IMR-90 (cell line): ENCODE data around the gene BMP7. TPM values are rescaled to one million over a fixed set of nuclear protein-coding genes. Genes with fewer than 3 reads are reported as not detected.

Experiments
- ATAC-seq: fragments of 200-7000 bp; cut with Tn5 transposase; 2 replicates; pipeline ENCODE4 v1.9.1; 2020; ENCODE audit warnings: low read depth, mild to moderate bottlenecking, moderate library complexity
- BruUV-seq: library from RNA; stranded (reverse); fragments of 400-500 nt; replicated peaks from 2 replicates; lab custom pipeline; 2021; lab: Mats Ljungman, UMichigan
- CTCF ChIA-PET: fragments of 300-600 bp; formaldehyde crosslinking; extraction: SDS; loops from one replicate; lab custom pipeline; 2021; ENCODE audit warnings: antibody characterized with exemption; lab: Yijun Ruan, JAX
- POLR2A ChIA-PET: fragments of 300-600 bp; sonication (Branson Sonifier 250); formaldehyde crosslinking; loops from one replicate; lab custom pipeline; 2022; ENCODE audit warnings: antibody characterized with exemption; ENCODE audit not compliant: unreplicated experiment; lab: Charles Lee
- DNase-seq: peaks from one replicate; pipeline ENCODE4 v3.0.0; 2013
- H2AFZ ChIP-seq: replicated peaks from 2 replicates; pipeline ENCODE3; 2013; ENCODE audit warnings: low read length, mild to moderate bottlenecking; ENCODE audit not compliant: poor library complexity
- H2AK5ac ChIP-seq: 2 replicates; pipeline ENCODE4 v1.6.1; 2013; ENCODE audit warnings: low read depth, low read length, inconsistent platforms
- H2AK9ac ChIP-seq: replicated peaks from 2 replicates; pipeline ENCODE3; 2013; ENCODE audit warnings: mild to moderate bottlenecking, low read depth, low read length, moderate library complexity; ENCODE audit not compliant: poor library complexity
- H2BK120ac ChIP-seq: 2 replicates; pipeline ENCODE4 v1.6.1; 2013; ENCODE audit warnings: low read depth, low read length, inconsistent platforms
- H2BK15ac ChIP-seq: 3 replicates; pipeline ENCODE4 v1.6.1; 2013; ENCODE audit warnings: low read depth, low read length, inconsistent platforms
- H2BK20ac ChIP-seq: 2 replicates; pipeline ENCODE4 v1.6.1; 2013; ENCODE audit warnings: low read depth, mild to moderate bottlenecking, inconsistent platforms, low read length, moderate library complexity
- H2BK5ac ChIP-seq: 2 replicates; pipeline ENCODE4 v1.6.1; 2013; ENCODE audit warnings: mild to moderate bottlenecking, low read depth, low read length, inconsistent platforms; ENCODE audit not compliant: poor library complexity, severe bottlenecking
- H3K14ac ChIP-seq: replicated peaks from 2 replicates; pipeline ENCODE4 v1.6.1; 2013; ENCODE audit warnings: low read depth, low read length, inconsistent platforms
- H3K18ac ChIP-seq: 2 replicates; pipeline ENCODE4 v1.6.1; 2013; ENCODE audit warnings: low read depth, low read length, control low read depth
- H3K23ac ChIP-seq: 2 replicates; pipeline ENCODE4 v1.6.1; 2013; ENCODE audit warnings: low read depth, low read length, inconsistent platforms
- H3K27ac ChIP-seq: 2 replicates; pipeline ENCODE4 v1.5.1; 2013; ENCODE audit warnings: mild to moderate bottlenecking, control low read depth, low read length; ENCODE audit not compliant: insufficient read depth
- H3K27me3 ChIP-seq: 2 replicates; pipeline ENCODE4 v1.6.1; 2013; ENCODE audit warnings: low read length; ENCODE audit not compliant: control insufficient read depth, insufficient read depth
- H3K36me3 ChIP-seq: 2 replicates; pipeline ENCODE4 v1.6.1; 2013; ENCODE audit warnings: low read length, mixed read lengths; ENCODE audit not compliant: control insufficient read depth, insufficient read depth
- H3K4ac ChIP-seq: 2 replicates; pipeline ENCODE4 v1.6.1; 2013; ENCODE audit warnings: low read depth, low read length, inconsistent platforms
- H3K4me1 ChIP-seq: 2 replicates; pipeline ENCODE4 v1.6.1; 2013; ENCODE audit warnings: low read length, mixed read lengths; ENCODE audit not compliant: control insufficient read depth, insufficient read depth
- H3K4me2 ChIP-seq: 2 replicates; pipeline ENCODE4 v1.6.1; 2013; ENCODE audit warnings: low read depth, mild to moderate bottlenecking, control low read depth, low read length, moderate library complexity
- H3K4me3 ChIP-seq: 2 replicates; pipeline ENCODE4 v1.5.1; 2013; ENCODE audit warnings: low read depth, mild to moderate bottlenecking, control low read depth, low read length, moderate library complexity; ENCODE audit not compliant: insufficient read depth
- H3K56ac ChIP-seq: 2 replicates; pipeline ENCODE4 v1.6.1; 2013; ENCODE audit warnings: low read length, inconsistent platforms; ENCODE audit not compliant: insufficient read depth; ENCODE audit errors: extremely low read depth
- H3K79me1 ChIP-seq, 2 experiments: 2 replicates each; pipeline ENCODE4 v1.6.1; 2013; ENCODE audit warnings: low read length in 2 of 2, inconsistent platforms in 1 of 2, low read depth in 1 of 2
- H3K9ac ChIP-seq: 2 replicates; pipeline ENCODE4 v1.6.1; 2013; ENCODE audit warnings: low read depth, low read length, control low read depth
- H3K9me1 ChIP-seq: 2 replicates; pipeline ENCODE4 v1.6.1; 2013; ENCODE audit warnings: low read length, inconsistent platforms; ENCODE audit not compliant: insufficient read depth
- H3K9me3 ChIP-seq: 2 replicates; pipeline ENCODE4 v1.6.1; 2013; ENCODE audit warnings: low read length; ENCODE audit not compliant: control insufficient read depth, insufficient read depth
- H4K20me1 ChIP-seq: 2 replicates; pipeline ENCODE4 v1.6.1; 2013; ENCODE audit warnings: low read length, inconsistent platforms; ENCODE audit not compliant: insufficient read depth
- H4K5ac ChIP-seq: 2 replicates; pipeline ENCODE4 v1.6.1; 2013; ENCODE audit warnings: mild to moderate bottlenecking, low read depth, low read length, control low read depth
- H4K8ac ChIP-seq, 2 experiments: 2 replicates each; pipeline ENCODE4 v1.6.1; 2013; ENCODE audit warnings: low read depth in 2 of 2, low read length in 2 of 2, control low read depth in 1 of 2, inconsistent platforms in 1 of 2
- H4K91ac ChIP-seq: 2 replicates; pipeline ENCODE4 v1.6.1; 2013; ENCODE audit warnings: low read depth, low read length, inconsistent platforms; ENCODE audit not compliant: insufficient read depth
- CEBPB ChIP-seq: IDR thresholded peaks from 2 replicates; pipeline ENCODE4 v1.6.1; 2012; ENCODE audit warnings: low read depth, low read length, improper control_type of control experiment
- MAZ ChIP-seq: IDR thresholded peaks from 2 replicates; pipeline ENCODE4 v1.6.1; 2012; ENCODE audit warnings: low read depth, mild to moderate bottlenecking, low read length, improper control_type of control experiment, moderate library complexity, borderline replicate concordance
- MXI1 ChIP-seq: IDR thresholded peaks from 2 replicates; pipeline ENCODE4 v1.6.1; 2012; ENCODE audit warnings: low read depth, mild to moderate bottlenecking, low read length, moderate library complexity, borderline replicate concordance
- POLR2A ChIP-seq: IDR thresholded peaks from 2 replicates; pipeline ENCODE4 v1.6.1; 2012; ENCODE audit warnings: mild to moderate bottlenecking, low read depth, low read length
- WGBS, 2 experiments: methylation state at CpG; one replicate each; pipeline versions ENCODE4 v1.1.5 to v1.1.7; 2013; ENCODE audit warnings: missing lambda C conversion rate in 2 of 2; ENCODE audit not compliant: insufficient read length in 1 of 2; ENCODE audit errors: extremely low coverage in 2 of 2; 5-methylcytosine and 5-hydroxymethylcytosine counted together
- dilution Hi-C: fragments of 300-500 bp; cut with HindIII; formaldehyde crosslinking; loops from one replicate; pipeline ENCODE4 v1.14.3; 2018; ENCODE audit warnings: low sequenced_read_pairs; ENCODE audit not compliant: unreplicated experiment
- in situ Hi-C: fragments of 300-500 bp; cut with MboI; formaldehyde crosslinking; loops from 3 replicates; pipeline ENCODE4 v1.14.3; 2019; ENCODE audit warnings: low sequenced_read_pairs, inconsistent platforms, mixed read lengths
- intact Hi-C: fragments of 100-400 bp; cut with micrococcal nuclease; formaldehyde crosslinking; loops from 2 replicates; pipeline ENCODE4 v1.10.0; 2022
- polyA plus RNA-seq, 3 experiments: library from polyadenylated mRNA; depleted of rRNA; stranded (reverse); fragments of >200 nt; gene quantifications; 2 replicates each; pipeline ENCODE4 v1.2.3, GENCODE V29; 2012; ENCODE audit warnings: low replicate concordance in 1 of 3
- total RNA-seq: library from RNA; depleted of rRNA; stranded (reverse); fragments of >200 nt; gene quantifications from 2 replicates; pipeline ENCODE4 v1.2.3, GENCODE V29; 2012
- TF ChIP-seq, protein P1 (sequence below): fragments of 150-350 bp; IDR thresholded peaks from 2 replicates; pipeline ENCODE4 v1.6.1; 2017; ENCODE audit warnings: mild to moderate bottlenecking, antibody characterized with exemption, low read length, low read depth
- TF ChIP-seq, protein P2 (sequence below): conservative IDR thresholded peaks from 2 replicates; pipeline ENCODE4 v1.5.1; 2012; ENCODE audit warnings: mild to moderate bottlenecking, low read depth, low read length, improper control_type of control experiment

BMP7 gene
- total and polyA plus RNA-seq, 2 of the 4 experiments (the other 2 are of a cell fraction) = not detected

DNA sequence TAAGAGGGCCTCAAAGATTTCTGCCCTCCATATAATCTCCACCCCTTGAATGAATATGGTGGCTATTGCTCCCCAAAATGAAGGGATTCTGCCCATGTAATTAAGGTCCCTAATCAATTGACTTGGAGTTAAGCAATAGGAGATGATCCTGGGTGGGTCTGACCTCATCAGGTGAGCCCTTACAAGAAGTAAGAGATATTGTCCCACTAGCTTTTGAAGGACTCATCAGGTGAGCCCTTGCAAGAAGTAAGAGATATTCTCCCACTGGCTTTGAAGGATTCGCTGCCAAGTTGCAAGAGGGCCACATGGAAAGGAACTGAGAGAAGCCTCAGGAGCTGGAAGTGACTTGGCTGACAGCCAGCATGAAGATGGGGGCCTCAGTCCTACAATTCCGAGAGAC lies 103.4 kb downstream of the BMP7 start:
- Histone ChIP-seq H3K56ac (no peak overlapping the region), H3K4me1 (no peaks in the 10 kb centered on the region), H2BK20ac (no peak overlapping the region), H3K27ac (no peak overlapping the region), H2BK15ac (no peak overlapping the region), H3K4me3 (no peak overlapping the region), H4K5ac (no peak overlapping the region), H3K9ac (no peak overlapping the region), H3K27me3 (no peaks in the 10 kb centered on the region), H3K9me3 (peaks cover 36% of the 10 kb centered on the region), H2AFZ (no peak overlapping the region), H2BK120ac (no peak overlapping the region), H3K4ac (no peak overlapping the region), H3K79me1 (no peaks in the 10 kb centered on the region), H3K4me2 (no peak overlapping the region), H2BK5ac (no peak overlapping the region), H4K8ac (no peak overlapping the region), H4K20me1 (no peaks in the 10 kb centered on the region), H3K23ac (no peak overlapping the region), H2AK9ac (no peak overlapping the region), H3K18ac (no peak overlapping the region), H3K14ac (no peak overlapping the region), H3K36me3 (no peaks in the 10 kb centered on the region), H2AK5ac (no peak overlapping the region), H3K9me1 (no peaks in the 10 kb centered on the region), H4K91ac (no peak overlapping the region)
- ATAC-seq (no peak), DNase-seq (no peak)
- in situ Hi-C loops (no loop called here), dilution Hi-C loops (no loop called here), intact Hi-C loops (no loop called here)
- ChIA-PET POLR2A (no interaction called here), CTCF (no interaction called here)
- TF ChIP-seq, protein P1, sequence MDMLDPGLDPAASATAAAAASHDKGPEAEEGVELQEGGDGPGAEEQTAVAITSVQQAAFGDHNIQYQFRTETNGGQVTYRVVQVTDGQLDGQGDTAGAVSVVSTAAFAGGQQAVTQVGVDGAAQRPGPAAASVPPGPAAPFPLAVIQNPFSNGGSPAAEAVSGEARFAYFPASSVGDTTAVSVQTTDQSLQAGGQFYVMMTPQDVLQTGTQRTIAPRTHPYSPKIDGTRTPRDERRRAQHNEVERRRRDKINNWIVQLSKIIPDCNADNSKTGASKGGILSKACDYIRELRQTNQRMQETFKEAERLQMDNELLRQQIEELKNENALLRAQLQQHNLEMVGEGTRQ = no peak
- TF ChIP-seq MAZ (no peak), MXI1 (no peak), CEBPB (no peak), POLR2A (no peak)
- TF ChIP-seq, protein P2, sequence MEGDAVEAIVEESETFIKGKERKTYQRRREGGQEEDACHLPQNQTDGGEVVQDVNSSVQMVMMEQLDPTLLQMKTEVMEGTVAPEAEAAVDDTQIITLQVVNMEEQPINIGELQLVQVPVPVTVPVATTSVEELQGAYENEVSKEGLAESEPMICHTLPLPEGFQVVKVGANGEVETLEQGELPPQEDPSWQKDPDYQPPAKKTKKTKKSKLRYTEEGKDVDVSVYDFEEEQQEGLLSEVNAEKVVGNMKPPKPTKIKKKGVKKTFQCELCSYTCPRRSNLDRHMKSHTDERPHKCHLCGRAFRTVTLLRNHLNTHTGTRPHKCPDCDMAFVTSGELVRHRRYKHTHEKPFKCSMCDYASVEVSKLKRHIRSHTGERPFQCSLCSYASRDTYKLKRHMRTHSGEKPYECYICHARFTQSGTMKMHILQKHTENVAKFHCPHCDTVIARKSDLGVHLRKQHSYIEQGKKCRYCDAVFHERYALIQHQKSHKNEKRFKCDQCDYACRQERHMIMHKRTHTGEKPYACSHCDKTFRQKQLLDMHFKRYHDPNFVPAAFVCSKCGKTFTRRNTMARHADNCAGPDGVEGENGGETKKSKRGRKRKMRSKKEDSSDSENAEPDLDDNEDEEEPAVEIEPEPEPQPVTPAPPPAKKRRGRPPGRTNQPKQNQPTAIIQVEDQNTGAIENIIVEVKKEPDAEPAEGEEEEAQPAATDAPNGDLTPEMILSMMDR = no peak
- WGBS, 2 experiments = 60% methylated on average over 1 of the region's 2 CpGs; no CpG with 5 or more reads in 1 of the 2 experiments
- no TSS peak for BruUV-seq
